PC-9 (cell line): ENCODE results near the gene ERCC3.

Source experiments
- EZH2 ChIP-seq: fragments of 200-600 bp; sonication (generic); IDR thresholded peaks from 2 replicates; pipeline ENCODE4 v1.8.0; 2017; ENCODE audit warnings: antibody characterized with exemption, low read depth
- TF ChIP-seq, protein P1 (sequence below): fragments of 200-600 bp; sonication (generic); conservative IDR thresholded peaks from 2 replicates; pipeline ENCODE4 v1.6.1; 2017; ENCODE audit warnings: mixed run types, antibody characterized with exemption, mild to moderate bottlenecking, moderate library complexity

- TF ChIP-seq EZH2: no peak
- TF ChIP-seq, protein P1, sequence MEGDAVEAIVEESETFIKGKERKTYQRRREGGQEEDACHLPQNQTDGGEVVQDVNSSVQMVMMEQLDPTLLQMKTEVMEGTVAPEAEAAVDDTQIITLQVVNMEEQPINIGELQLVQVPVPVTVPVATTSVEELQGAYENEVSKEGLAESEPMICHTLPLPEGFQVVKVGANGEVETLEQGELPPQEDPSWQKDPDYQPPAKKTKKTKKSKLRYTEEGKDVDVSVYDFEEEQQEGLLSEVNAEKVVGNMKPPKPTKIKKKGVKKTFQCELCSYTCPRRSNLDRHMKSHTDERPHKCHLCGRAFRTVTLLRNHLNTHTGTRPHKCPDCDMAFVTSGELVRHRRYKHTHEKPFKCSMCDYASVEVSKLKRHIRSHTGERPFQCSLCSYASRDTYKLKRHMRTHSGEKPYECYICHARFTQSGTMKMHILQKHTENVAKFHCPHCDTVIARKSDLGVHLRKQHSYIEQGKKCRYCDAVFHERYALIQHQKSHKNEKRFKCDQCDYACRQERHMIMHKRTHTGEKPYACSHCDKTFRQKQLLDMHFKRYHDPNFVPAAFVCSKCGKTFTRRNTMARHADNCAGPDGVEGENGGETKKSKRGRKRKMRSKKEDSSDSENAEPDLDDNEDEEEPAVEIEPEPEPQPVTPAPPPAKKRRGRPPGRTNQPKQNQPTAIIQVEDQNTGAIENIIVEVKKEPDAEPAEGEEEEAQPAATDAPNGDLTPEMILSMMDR: no peak
These were observed 17.0 kb upstream of the ERCC3 start for GRCh38 chr2:127310980-127311379.
